H9 (cell line): ENCODE data around the gene MN1. TPM values are rescaled to one million over a fixed set of nuclear protein-coding genes. Genes with fewer than 3 reads are reported as not detected.

ENCODE experiments used
- DNase-seq: peaks from one replicate; pipeline ENCODE4 v3.0.0-alpha.2; 2017
- H2AFZ ChIP-seq: one replicate; pipeline ENCODE4 v1.6.1; 2013; ENCODE audit warnings: mild to moderate bottlenecking, low read length, control low read depth, moderate library complexity
- H2AK5ac ChIP-seq: 2 replicates; pipeline ENCODE4 v1.6.1; 2013; ENCODE audit warnings: low read length, control low read depth, mixed read lengths; ENCODE audit not compliant: insufficient read length
- H2BK120ac ChIP-seq: one replicate; pipeline ENCODE4 v1.6.1; 2013; ENCODE audit warnings: low read depth, mild to moderate bottlenecking, low read length, control low read depth, inconsistent platforms; ENCODE audit not compliant: poor library complexity, severe bottlenecking
- H2BK12ac ChIP-seq: 2 replicates; pipeline ENCODE4 v1.6.1; 2013; ENCODE audit warnings: low read length, control low read depth, mixed read lengths, low read depth; ENCODE audit not compliant: insufficient read length
- H2BK15ac ChIP-seq: 2 replicates; pipeline ENCODE4 v1.6.1; 2013; ENCODE audit warnings: low read depth, low read length, control low read depth
- H2BK20ac ChIP-seq: one replicate; pipeline ENCODE4 v1.6.1; 2013; ENCODE audit warnings: low read depth, mild to moderate bottlenecking, low read length, control low read depth, inconsistent platforms; ENCODE audit not compliant: poor library complexity, severe bottlenecking
- H2BK5ac ChIP-seq: 2 replicates; pipeline ENCODE4 v1.6.1; 2013; ENCODE audit warnings: low read length, control low read depth, mixed read lengths; ENCODE audit not compliant: insufficient read length
- H3K14ac ChIP-seq: 2 replicates; pipeline ENCODE4 v1.6.1; 2013; ENCODE audit warnings: low read length, control low read depth; ENCODE audit not compliant: insufficient read depth
- H3K18ac ChIP-seq: 2 replicates; pipeline ENCODE4 v1.6.1; 2013; ENCODE audit warnings: low read depth, mild to moderate bottlenecking, mixed read lengths, low read length, control low read depth; ENCODE audit not compliant: insufficient read length
- H3K23ac ChIP-seq: 2 replicates; pipeline ENCODE4 v1.6.1; 2013; ENCODE audit warnings: low read length, control low read depth, mixed read lengths, low read depth; ENCODE audit not compliant: insufficient read length
- H3K23me2 ChIP-seq: 2 replicates; pipeline ENCODE4 v1.6.1; 2013; ENCODE audit warnings: low read depth, mild to moderate bottlenecking, mixed read lengths, low read length, control low read depth; ENCODE audit not compliant: insufficient read length, poor library complexity, severe bottlenecking
- H3K27ac ChIP-seq: 2 replicates; pipeline ENCODE4 v1.5.1; 2013; ENCODE audit warnings: low read length, control low read depth, mixed read lengths, low read depth; ENCODE audit not compliant: insufficient read length
- H3K27me3 ChIP-seq: 2 replicates; pipeline ENCODE4 v1.6.1; 2013; ENCODE audit warnings: low read length, control low read depth, inconsistent platforms; ENCODE audit not compliant: insufficient read depth
- H3K4ac ChIP-seq: 2 replicates; pipeline ENCODE4 v1.6.1; 2013; ENCODE audit warnings: low read depth, mild to moderate bottlenecking, control low read depth, inconsistent platforms, low read length, moderate library complexity
- H3K4me1 ChIP-seq: 2 replicates; pipeline ENCODE4 v1.6.1; 2013; ENCODE audit warnings: low read length, control low read depth, inconsistent platforms; ENCODE audit not compliant: insufficient read depth
- H3K4me2 ChIP-seq: 2 replicates; pipeline ENCODE4 v1.6.1; 2013; ENCODE audit warnings: low read length, control low read depth, mixed read lengths; ENCODE audit not compliant: insufficient read length, insufficient read depth
- H3K56ac ChIP-seq: 2 replicates; pipeline ENCODE4 v1.6.1; 2013; ENCODE audit warnings: low read depth, mild to moderate bottlenecking, mixed read lengths, low read length, control low read depth; ENCODE audit not compliant: insufficient read length
- H3K79me1 ChIP-seq: 2 replicates; pipeline ENCODE4 v1.6.1; 2013; ENCODE audit warnings: low read depth, mild to moderate bottlenecking, moderate library complexity, low read length, control low read depth, inconsistent platforms; ENCODE audit not compliant: insufficient read depth, poor library complexity, severe bottlenecking
- H3K79me2 ChIP-seq: 2 replicates; pipeline ENCODE4 v1.6.1; 2013; ENCODE audit warnings: low read length, control low read depth, inconsistent platforms; ENCODE audit not compliant: insufficient read depth
- H3K9ac ChIP-seq: 2 replicates; pipeline ENCODE4 v1.6.1; 2013; ENCODE audit warnings: low read length, control low read depth, mixed read lengths; ENCODE audit not compliant: insufficient read length; ENCODE audit errors: extremely low read depth
- H3K9me3 ChIP-seq: one replicate; pipeline ENCODE4 v1.6.1; 2013; ENCODE audit warnings: low read depth, low read length, inconsistent platforms; ENCODE audit not compliant: control insufficient read depth
- H3T11ph ChIP-seq: one replicate; pipeline ENCODE4 v1.6.1; 2013; ENCODE audit warnings: mild to moderate bottlenecking, low read length, control low read depth, inconsistent platforms
- H4K20me1 ChIP-seq: one replicate; pipeline ENCODE4 v1.6.1; 2013; ENCODE audit not compliant: control insufficient read depth, insufficient read length, insufficient read depth
- H4K5ac ChIP-seq: 2 replicates; pipeline ENCODE4 v1.6.1; 2013; ENCODE audit warnings: low read depth, mild to moderate bottlenecking, mixed read lengths, low read length, control low read depth; ENCODE audit not compliant: insufficient read length
- H4K8ac ChIP-seq: replicated peaks from 2 replicates; pipeline ENCODE4 v1.6.1; 2013; ENCODE audit warnings: low read length, control low read depth, mixed read lengths, low read depth; ENCODE audit not compliant: insufficient read length
- H4K91ac ChIP-seq: 2 replicates; pipeline ENCODE4 v1.6.1; 2013; ENCODE audit warnings: low read depth, mild to moderate bottlenecking, moderate library complexity, mixed read lengths, low read length, control low read depth; ENCODE audit not compliant: insufficient read length
- H3K27ac Mint-ChIP-seq, 3 experiments: 2 replicates in 2 of 3; 3 replicates in 1 of 3; pipeline ENCODE4 v1.8.0; 2020 to 2021; ENCODE audit warnings: mixed read lengths in 3 of 3, mild to moderate bottlenecking in 1 of 3, moderate library complexity in 1 of 3
- H3K27me3 Mint-ChIP-seq: 2 replicates; pipeline ENCODE4 v1.8.0; 2021; ENCODE audit warnings: low read depth, mild to moderate bottlenecking, moderate library complexity, mixed read lengths
- H3K36me3 Mint-ChIP-seq, 3 experiments: 2 replicates in 2 of 3; 3 replicates in 1 of 3; pipeline ENCODE4 v1.8.0; 2020 to 2021; ENCODE audit warnings: low read depth in 3 of 3, mixed read lengths in 3 of 3; ENCODE audit not compliant: insufficient read depth in 1 of 3
- H3K4me1 Mint-ChIP-seq, 2 experiments: 2 replicates each; pipeline ENCODE4 v1.8.0; 2020; ENCODE audit warnings: mixed read lengths in 2 of 2
- H3K4me3 Mint-ChIP-seq, 2 experiments: 2 replicates in 1 of 2; 3 replicates in 1 of 2; pipeline ENCODE4 v1.8.0; 2020 to 2021; ENCODE audit warnings: mild to moderate bottlenecking in 2 of 2, mixed read lengths in 2 of 2, moderate library complexity in 1 of 2
- H3K9me3 Mint-ChIP-seq, 2 experiments: 2 replicates in 1 of 2; 3 replicates in 1 of 2; pipeline ENCODE4 v1.8.0; 2020; ENCODE audit warnings: mild to moderate bottlenecking in 2 of 2, mixed read lengths in 2 of 2, moderate library complexity in 1 of 2
- WGBS: extraction: QIAGEN DNeasy Blood & Tissue Kit; methylation state at CpG from one replicate; pipeline ENCODE4 v1.1.7; 2013; ENCODE audit warnings: missing lambda C conversion rate, low lambda C conversion rate, mixed read lengths; ENCODE audit not compliant: insufficient read length; ENCODE audit errors: extremely low coverage; 5-methylcytosine and 5-hydroxymethylcytosine counted together
- total RNA-seq: library from RNA; stranded (reverse); gene quantifications from 2 replicates; pipeline ENCODE4 v1.2.1, GENCODE V29; 2021
- TF ChIP-seq, protein P1 (sequence below): fragments of 200-600 bp; sonication (generic); conservative IDR thresholded peaks from 3 replicates; pipeline ENCODE4 v1.8.0; 2021; ENCODE audit warnings: antibody characterized with exemption, mild to moderate bottlenecking

MN1 gene
- total RNA-seq, 1 experiment from 2014 or later = 2.8 TPM

DNA sequence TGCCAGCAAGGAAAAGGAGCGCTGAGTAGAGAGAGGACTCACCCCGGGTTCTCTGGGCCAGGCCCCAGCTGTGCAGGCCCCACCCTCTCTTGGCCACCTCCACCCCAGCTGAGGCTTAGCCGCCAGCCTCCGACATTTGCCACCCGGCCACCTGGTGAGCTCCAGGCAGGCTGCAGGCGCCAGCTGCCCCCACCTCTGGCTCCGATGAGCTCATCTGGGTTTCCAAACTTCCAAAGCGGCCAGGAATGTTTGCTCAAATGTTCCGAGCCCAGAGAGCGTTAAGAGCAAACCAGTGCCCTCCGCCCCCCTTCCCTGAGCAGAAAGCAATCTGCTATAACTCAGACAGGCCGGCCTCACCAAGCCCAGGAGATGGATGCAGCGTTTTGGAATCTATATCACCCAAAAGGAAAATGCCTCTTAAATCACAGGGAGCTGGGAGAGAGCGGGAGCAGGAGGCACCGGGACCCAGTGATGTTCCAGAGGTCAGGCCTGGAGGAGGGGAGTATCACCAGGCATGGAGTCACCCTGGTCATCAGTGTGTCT is 9.1 kb upstream of the MN1 start:
- Histone ChIP-seq H4K91ac (no peak overlapping the region), H4K5ac (no peak overlapping the region), H3K23me2 (no peaks in the 10 kb centered on the region), H3K18ac (no peak overlapping the region), H3K14ac (no peak overlapping the region), H4K8ac (no peak overlapping the region), H4K20me1 (no peaks in the 10 kb centered on the region), H3K56ac (no peak overlapping the region), H3K9me3 (no peaks in the 10 kb centered on the region), H3K27ac (no peak overlapping the region), H3K27me3 (no peaks in the 10 kb centered on the region), H2BK20ac (no peak overlapping the region), H2AK5ac (no peak overlapping the region), H2BK5ac (no peak overlapping the region), H2BK12ac (no peak overlapping the region), H2AFZ (no peak overlapping the region), H3T11ph (no peak overlapping the region), H2BK120ac (no peak overlapping the region), H3K9ac (no peak overlapping the region), H3K79me2 (no peaks in the 10 kb centered on the region), H3K23ac (no peak overlapping the region), H3K79me1 (no peaks in the 10 kb centered on the region), H2BK15ac (no peak overlapping the region), H3K4ac (no peak overlapping the region), H3K4me2 (no peak overlapping the region), H3K4me1 (no peaks in the 10 kb centered on the region)
- Mint-ChIP-seq H3K27ac (no peak overlapping the region), H3K27me3 (peaks cover 25% of the 10 kb centered on the region), H3K9me3 (no peaks in the 10 kb centered on the region), H3K36me3 (no peaks in the 10 kb centered on the region; a peak in 1 of 7 replicates), H3K4me1 (peaks cover 23 to 33% of the 10 kb centered on the region in 2 experiments), H3K4me3 (no peak overlapping the region)
- DNase-seq = no peak
- TF ChIP-seq, protein P1, sequence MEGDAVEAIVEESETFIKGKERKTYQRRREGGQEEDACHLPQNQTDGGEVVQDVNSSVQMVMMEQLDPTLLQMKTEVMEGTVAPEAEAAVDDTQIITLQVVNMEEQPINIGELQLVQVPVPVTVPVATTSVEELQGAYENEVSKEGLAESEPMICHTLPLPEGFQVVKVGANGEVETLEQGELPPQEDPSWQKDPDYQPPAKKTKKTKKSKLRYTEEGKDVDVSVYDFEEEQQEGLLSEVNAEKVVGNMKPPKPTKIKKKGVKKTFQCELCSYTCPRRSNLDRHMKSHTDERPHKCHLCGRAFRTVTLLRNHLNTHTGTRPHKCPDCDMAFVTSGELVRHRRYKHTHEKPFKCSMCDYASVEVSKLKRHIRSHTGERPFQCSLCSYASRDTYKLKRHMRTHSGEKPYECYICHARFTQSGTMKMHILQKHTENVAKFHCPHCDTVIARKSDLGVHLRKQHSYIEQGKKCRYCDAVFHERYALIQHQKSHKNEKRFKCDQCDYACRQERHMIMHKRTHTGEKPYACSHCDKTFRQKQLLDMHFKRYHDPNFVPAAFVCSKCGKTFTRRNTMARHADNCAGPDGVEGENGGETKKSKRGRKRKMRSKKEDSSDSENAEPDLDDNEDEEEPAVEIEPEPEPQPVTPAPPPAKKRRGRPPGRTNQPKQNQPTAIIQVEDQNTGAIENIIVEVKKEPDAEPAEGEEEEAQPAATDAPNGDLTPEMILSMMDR = no peak
- WGBS = no CpG with 5 or more reads among the region's 15 CpGs
